Cardiac muscle cell (in vitro differentiated cells and primary cell): Measurements from ENCODE around the gene PTTG1IP. TPM values are rescaled to one million over a fixed set of nuclear protein-coding genes. Genes with fewer than 3 reads are reported as not detected.

Experiments used
- DNase-seq, 2 donors: peaks; one replicate each; pipeline versions ENCODE4 v3.0.0 to v3.0.0-alpha.2; 2010 to 2017; ENCODE audit warnings: low read depth in 1 of 2, low spot score in 1 of 2
- H3K27ac ChIP-seq: fragments of 200-600 bp; sonication (generic); 2 replicates; pipeline ENCODE4 v1.5.1; 2016
- H3K27me3 ChIP-seq: fragments of 200-600 bp; sonication (generic); 2 replicates; pipeline ENCODE4 v1.6.0; 2016; ENCODE audit warnings: control low read depth
- H3K36me3 ChIP-seq: fragments of 200-600 bp; sonication (generic); 2 replicates; pipeline ENCODE4 v1.5.1; 2016; ENCODE audit warnings: control low read depth
- H3K4me1 ChIP-seq: fragments of 200-600 bp; sonication (generic); 2 replicates; pipeline ENCODE4 v1.8.1; 2017; ENCODE audit warnings: low read depth, mild to moderate bottlenecking, mixed run types
- H3K4me3 ChIP-seq: fragments of 200-600 bp; sonication (generic); 2 replicates; pipeline ENCODE4 v1.5.1; 2016; ENCODE audit warnings: mild to moderate bottlenecking
- H3K9me3 ChIP-seq: fragments of 200-600 bp; sonication (generic); 2 replicates; pipeline ENCODE4 v1.5.1; 2017; ENCODE audit warnings: low read depth, mild to moderate bottlenecking, control low read depth
- CTCF ChIP-seq: IDR thresholded peaks from 2 replicates; pipeline ENCODE4 v1.5.1; 2012; ENCODE audit warnings: low read depth, mild to moderate bottlenecking, low read length
- polyA plus RNA-seq: library from polyadenylated mRNA; unstranded; fragments of >200 nt; fragmentation: Nextera tagmentation; extraction: Ambion mirVana; gene quantifications from 2 replicates; pipeline ENCODE4 v1.2.1, GENCODE V29; 2016
- total RNA-seq: library from RNA; depleted of rRNA; stranded (reverse); fragments of >200 nt; gene quantifications from 2 replicates; pipeline ENCODE4 v1.2.3, GENCODE V29; 2016

PTTG1IP gene
- total and polyA plus RNA-seq, 2 experiments from 2014 or later = 204 to 253 TPM

- H3K9me3 ChIP-seq = no peaks in the 10 kb centered on the region
- no peak for TF ChIP-seq CTCF
- no peaks in the 10 kb centered on the region for H3K4me1 ChIP-seq
- no peaks in the 10 kb centered on the region for H3K27me3 ChIP-seq
- DNase-seq = no peak
- H3K36me3 ChIP-seq = peaks cover 35% of the 10 kb centered on the region
- H3K27ac ChIP-seq = no peak overlapping the region
- H3K4me3 ChIP-seq = no peak overlapping the region
Measured at GRCh38 chr21:44849616-44850130, 23.8 kb downstream of the PTTG1IP start.

GRCh38 chr21:44848821-44849521 is 24.5 kb downstream of the PTTG1IP start:
- peaks cover 30% of the 10 kb centered on the region for H3K36me3 ChIP-seq
- DNase-seq = no peak
- no peaks in the 10 kb centered on the region for H3K4me1 ChIP-seq
- no peaks in the 10 kb centered on the region for H3K27me3 ChIP-seq
- H3K4me3 ChIP-seq = no peak overlapping the region
- H3K27ac ChIP-seq = no peak overlapping the region
- H3K9me3 ChIP-seq = no peaks in the 10 kb centered on the region
- TF ChIP-seq CTCF = no peak

GRCh38 chr21:44847261-44848056 is 26.0 kb downstream of the PTTG1IP start:
- Histone ChIP-seq H3K4me3 (no peak overlapping the region), H3K36me3 (peaks cover 29% of the 10 kb centered on the region), H3K9me3 (no peaks in the 10 kb centered on the region), H3K4me1 (no peaks in the 10 kb centered on the region), H3K27me3 (no peaks in the 10 kb centered on the region), H3K27ac (no peak overlapping the region)
- no peak for DNase-seq
- no peak for TF ChIP-seq CTCF

GRCh38 chr21:44846485-44847260 is 26.8 kb downstream of the PTTG1IP start:
- Histone ChIP-seq H3K27ac (no peak overlapping the region), H3K27me3 (no peaks in the 10 kb centered on the region)
- DNase-seq = peak in 1 of 2 donors; percentile 61

More at GRCh38 chr21:44846485-44847260, 26.8 kb downstream of the PTTG1IP start:
- no peak for TF ChIP-seq CTCF
- Histone ChIP-seq H3K4me3 (no peak overlapping the region), H3K4me1 (no peaks in the 10 kb centered on the region), H3K36me3 (peaks cover 29% of the 10 kb centered on the region), H3K9me3 (no peaks in the 10 kb centered on the region)
